HepG2 (cell line): ENCODE data around the gene RNF149. TPM values are rescaled to one million over a fixed set of nuclear protein-coding genes. Genes with fewer than 3 reads are reported as not detected.

ENCODE experiments used
- ATAC-seq: fragments of 200-7000 bp; cut with Tn5 transposase; 3 replicates; pipeline ENCODE4 v1.9.1; 2020; ENCODE audit warnings: mild to moderate bottlenecking, moderate library complexity
- BruUV-seq: library from RNA; stranded (reverse); fragments of 400-500 nt; replicated peaks from 2 replicates; lab custom pipeline; 2021; lab: Mats Ljungman, UMichigan
- CTCF ChIA-PET: fragments of 300-600 bp; formaldehyde crosslinking; extraction: SDS; loops from one replicate; lab custom pipeline; 2021; ENCODE audit warnings: low total read pairs, inconsistent platforms, low intra/inter-chr PET ratio; lab: Yijun Ruan, JAX
- POLR2A ChIA-PET: fragments of 350-600 bp; sonication (Branson Sonifier 250); formaldehyde crosslinking; loops from one replicate; lab custom pipeline; 2020; ENCODE audit warnings: antibody characterized with exemption, inconsistent platforms; lab: Yijun Ruan, JAX
- DNase-seq: peaks from one replicate; pipeline ENCODE4 v3.0.0-alpha.2; 2015; ENCODE audit warnings: low spot score
- FAIRE-seq: peaks from 3 replicates; lab custom pipeline; 2011; peaks lifted over from hg19 to GRCh38; lab: Jason Lieb, UNC
- H2AFZ ChIP-seq: one replicate; pipeline ENCODE4 v1.6.1; 2011; ENCODE audit warnings: low read length, inconsistent platforms
- H3K27ac ChIP-seq: fragments of 300-600 bp; 3 replicates; pipeline ENCODE4 v1.8.0; 2011; ENCODE audit warnings: mixed run types, mild to moderate bottlenecking, mixed read lengths, low read length, inconsistent platforms; ENCODE audit not compliant: insufficient read depth; ENCODE audit errors: extremely low read length
- H3K27me3 ChIP-seq, 2 experiments: fragments of 200-600 bp in 1 of 2; 2 replicates in 1 of 2; 3 replicates in 1 of 2; pipeline versions ENCODE4 v1.6.0 to v1.8.0; 2011; ENCODE audit warnings: low read length in 2 of 2, mild to moderate bottlenecking in 2 of 2, moderate library complexity in 2 of 2, inconsistent platforms in 1 of 2; ENCODE audit not compliant: insufficient read depth in 2 of 2, control insufficient read depth in 1 of 2
- H3K36me3 ChIP-seq, 2 experiments: fragments of 200-600 bp in 1 of 2; replicated peaks in 1 of 2; 2 replicates in 1 of 2; 3 replicates in 1 of 2; pipeline versions ENCODE4 v1.5.1 to v1.8.0; 2011; ENCODE audit warnings: low read length in 2 of 2, inconsistent platforms in 1 of 2; ENCODE audit not compliant: insufficient read depth in 2 of 2, control insufficient read depth in 1 of 2
- H3K4me1 ChIP-seq: 2 replicates; pipeline ENCODE4 v1.5.1; 2012; ENCODE audit warnings: low read length, inconsistent platforms; ENCODE audit not compliant: insufficient read depth
- H3K4me2 ChIP-seq: 2 replicates; pipeline ENCODE4 v1.6.0; 2011; ENCODE audit warnings: low read depth, low read length, inconsistent platforms
- H3K4me3 ChIP-seq, 3 experiments: fragments of 200-600 bp in 1 of 3; sonication (generic), shearing (Covaris generic) in 1 of 3; replicated peaks in 1 of 3; 2 replicates each; pipeline ENCODE4 v1.5.1; 2011 to 2016; ENCODE audit warnings: low read length in 3 of 3, inconsistent platforms in 2 of 3, low read depth in 2 of 3, mild to moderate bottlenecking in 2 of 3, control low read depth in 1 of 3, mixed read lengths in 1 of 3; ENCODE audit not compliant: insufficient read depth in 1 of 3
- H3K79me2 ChIP-seq: one replicate; pipeline ENCODE4 v1.6.1; 2011; ENCODE audit warnings: low read length, inconsistent platforms; ENCODE audit not compliant: insufficient read depth
- H3K9ac ChIP-seq: 2 replicates; pipeline ENCODE4 v1.6.0; 2011; ENCODE audit warnings: mild to moderate bottlenecking, low read depth, low read length, inconsistent platforms; ENCODE audit not compliant: insufficient read depth
- H3K9me3 ChIP-seq: 2 replicates; pipeline ENCODE4 v1.5.1; 2012; ENCODE audit warnings: mild to moderate bottlenecking, low read length
- H4K20me1 ChIP-seq: 2 replicates; pipeline ENCODE4 v1.6.0; 2011; ENCODE audit warnings: inconsistent platforms, mild to moderate bottlenecking, low read length, moderate library complexity; ENCODE audit not compliant: insufficient read depth
- TEAD3 ChIP-seq: optimal IDR thresholded peaks from 2 replicates; pipeline ENCODE3; 2016; ENCODE audit warnings: borderline replicate concordance
- ZGPAT ChIP-seq: IDR thresholded peaks from 2 replicates; pipeline ENCODE4 v1.6.1; 2016; ENCODE audit warnings: mild to moderate bottlenecking
- ZNF557 ChIP-seq: sonication (generic); formaldehyde crosslinking; IDR thresholded peaks from 2 replicates; pipeline ENCODE4 v1.4.0; 2020; ENCODE audit warnings: missing genetic modification reagents
- WGBS: methylation state at CpG from one replicate; pipeline ENCODE4 v1.1.6; 2017; ENCODE audit warnings: low lambda C conversion rate; 5-methylcytosine and 5-hydroxymethylcytosine counted together
- in situ Hi-C: cut with HindIII; loops from 2 replicates; pipeline ENCODE4 v1.10.0; 2017; ENCODE audit warnings: low pct_unique_long_range_greater_than_20kb; ENCODE audit not compliant: extremely low pct_ligation_motif_present
- intact Hi-C: fragments of 100-400 bp; cut with micrococcal nuclease; formaldehyde crosslinking; loops from one replicate; pipeline ENCODE4 v1.10.0; 2022; ENCODE audit not compliant: unreplicated experiment
- polyA plus RNA-seq, 8 experiments: library from polyadenylated mRNA; depleted of rRNA in 3 of 8; stranded (reverse) in 7 of 8; unstranded in 1 of 8; fragments of >200 nt; fragmentation: Illumina TruSeq in 4 of 8; extraction: Trizol in 4 of 8; gene quantifications; 2 replicates each; pipeline versions ENCODE4 v1.2.1 to v1.2.3, GENCODE V29; 2011 to 2016; ENCODE audit warnings: low read depth in 4 of 8, missing spikeins in 1 of 8, mixed read lengths in 1 of 8; ENCODE audit not compliant: insufficient read depth in 1 of 8
- total RNA-seq, 5 experiments: library from RNA; depleted of rRNA; stranded (reverse); fragments of >200 nt; fragmentation: Illumina TruSeq; extraction: Trizol; gene quantifications; 2 replicates each; pipeline ENCODE4 v1.2.3, GENCODE V29; 2016; ENCODE audit warnings: low read depth in 1 of 5

Gene RNF149
- total and polyA plus RNA-seq, 2 of the 13 experiments (the other 11 are each of a cell fraction or from before 2014, with no cell fraction given) = 87.6 to 109 TPM

- WGBS = 97% methylated on average over 5 of the region's 5 CpGs
- no peak overlapping the region for H2AFZ ChIP-seq
- TF ChIP-seq ZGPAT (CRISPR knock-in tag) = no peak
- peaks cover 15 to 76% of the 10 kb centered on the region in 2 experiments for H3K36me3 ChIP-seq
- H3K9ac ChIP-seq = no peak overlapping the region
- POLR2A ChIA-PET = interaction anchor here (1.0 to 1.7 kb wide), 2 partner anchors 8 to 12 kb away, joined by 3 to 7 read pairs; partner anchors contain the start of gene RNF149
- H3K27me3 ChIP-seq = no peaks in the 10 kb centered on the region
- no TSS peak for BruUV-seq
- no peaks in the 10 kb centered on the region for H3K9me3 ChIP-seq
- FAIRE-seq (no peak), ATAC-seq (no peak), DNase-seq (no peak)
- H4K20me1 ChIP-seq = peaks cover 61% of the 10 kb centered on the region
- no peak overlapping the region for H3K27ac ChIP-seq
- in situ Hi-C loops = no loop called here
- no peak overlapping the region for H3K4me2 ChIP-seq
- H3K4me3 ChIP-seq = no peak overlapping the region
- CTCF ChIA-PET = no interaction called here
- intact Hi-C loops = no loop called here
- peaks cover 91% of the 10 kb centered on the region for H3K79me2 ChIP-seq
- peaks cover 57% of the 10 kb centered on the region for H3K4me1 ChIP-seq
These were observed 12.1 kb downstream of the RNF149 start for GRCh38 chr2:101296371-101296770.

- H3K9ac ChIP-seq = no peak overlapping the region
- CTCF ChIA-PET = no interaction called here
- H4K20me1 ChIP-seq = peaks cover 56% of the 10 kb centered on the region
- FAIRE-seq = no peak
- H3K79me2 ChIP-seq = peaks cover 86% of the 10 kb centered on the region
- peaks cover 52% of the 10 kb centered on the region for H3K4me1 ChIP-seq
- no peak overlapping the region for H3K4me3 ChIP-seq
- no peak overlapping the region for H3K4me2 ChIP-seq
- H3K27ac ChIP-seq = no peak overlapping the region
- DNase-seq = no peak
- intact Hi-C loops = no loop called here
- no peaks in the 10 kb centered on the region for H3K9me3 ChIP-seq
- POLR2A ChIA-PET = interaction anchor here (1.0 to 1.7 kb wide), 2 partner anchors 8 to 13 kb away, joined by 3 to 7 read pairs; partner anchors contain the start of gene RNF149
- TF ChIP-seq ZNF557 (CRISPR knock-in tag) (no peak), TEAD3 (CRISPR knock-in tag) (peak; percentile 47)
- no peak for ATAC-seq
- no TSS peak for BruUV-seq
- in situ Hi-C loops = no loop called here
- H2AFZ ChIP-seq = no peak overlapping the region
- no peaks in the 10 kb centered on the region for H3K27me3 ChIP-seq
- peaks cover 15 to 77% of the 10 kb centered on the region in 2 experiments for H3K36me3 ChIP-seq
- WGBS = 95% methylated on average over 2 of the region's 2 CpGs
These were observed 12.6 kb downstream of the RNF149 start for GRCh38 chr2:101295895-101296294.
